Prostate gland (tissue), 2 donors: Measurements from ENCODE around the gene ADGRL1.
"Not testable (repeated sequence)": the region's sequence is repeated elsewhere in the genome, so short reads cannot be mapped to it uniquely, and the experiment has no call there.

Source experiments
- CTCF ChIP-seq, 4 experiments: fragments of 200-600 bp in 2 of 4; fragments of 450-650 bp in 2 of 4; sonication (generic) in 2 of 4; IDR thresholded peaks; 1 replicate in 3 of 4; 2 replicates in 1 of 4; pipeline ENCODE4 v1.5.1; 2016 to 2019; ENCODE audit warnings: antibody characterized with exemption in 4 of 4, mild to moderate bottlenecking in 2 of 4, moderate library complexity in 2 of 4
- POLR2A ChIP-seq: fragments of 450-650 bp; IDR thresholded peaks from one replicate; pipeline ENCODE4 v1.6.1; 2016; ENCODE audit warnings: antibody characterized with exemption, mild to moderate bottlenecking

GRCh38 chr19:14244393-14244792 is 38.4 kb upstream of the ADGRL1 start:
- not testable (repeated sequence) for TF ChIP-seq POLR2A; CTCF (IDR thresholded peaks at IDR 0.05)
